GM18909 (cell line): ENCODE measurements around the gene MMS19.
"Not testable (repeated sequence)": the region's sequence is repeated elsewhere in the genome, so short reads cannot be mapped to it uniquely, and the experiment has no call there.

ENCODE experiments used
- ATAC-seq: cut with Tn5 transposase; IDR thresholded peaks from one replicate; pipeline ENCODE4 v1.9.1; 2021; ENCODE audit warnings: mild to moderate bottlenecking; ENCODE audit not compliant: unreplicated experiment, poor library complexity

Gene MMS19

GRCh38 chr10:97468781-97469180, 29.4 kb downstream of the MMS19 start:
- ATAC-seq = not testable (repeated sequence)

GRCh38 chr10:97468162-97468561, 30.1 kb downstream of the MMS19 start:
- no peak for ATAC-seq

GRCh38 chr10:97466755-97467154, 31.5 kb downstream of the MMS19 start:
- no peak for ATAC-seq

GRCh38 chr10:97465982-97466381, 32.2 kb downstream of the MMS19 start:
- no peak for ATAC-seq

- ATAC-seq = no peak
Measured at GRCh38 chr10:97464226-97464625, 34.0 kb downstream of the MMS19 start.

- no peak for ATAC-seq
Measured at GRCh38 chr10:97463363-97464132, 34.7 kb downstream of the MMS19 start.

- ATAC-seq = no peak
Measured at GRCh38 chr10:97462309-97462708, 35.9 kb downstream of the MMS19 start.

- no peak for ATAC-seq
Measured at GRCh38 chr10:97459933-97460332, 38.3 kb downstream of the MMS19 start.

GRCh38 chr10:97459111-97459510, 39.1 kb downstream of the MMS19 start:
- ATAC-seq = no peak

- ATAC-seq = no peak
Measured at GRCh38 chr10:97456686-97457065, 41.5 kb downstream of the MMS19 start.

- no peak for ATAC-seq
Measured at GRCh38 chr10:97456034-97456685, 42.1 kb downstream of the MMS19 start.

- ATAC-seq = no peak
Measured at GRCh38 chr10:97454330-97455036, 43.7 kb downstream of the MMS19 start.

GRCh38 chr10:97452352-97452751, 45.9 kb downstream of the MMS19 start:
- ATAC-seq = no peak

GRCh38 chr10:97451605-97452004, 46.6 kb downstream of the MMS19 start:
- no peak for ATAC-seq

GRCh38 chr10:97450828-97451227, 47.4 kb downstream of the MMS19 start:
- ATAC-seq = no peak

- ATAC-seq = peak; percentile 96
Measured at GRCh38 chr10:97445722-97446639, 52.2 kb downstream of the MMS19 start, which contains the start of the genes EXOSC1 and ZDHHC16. EXOSC1 (minus strand) TSS chr10:97446006; CDS start chr10:97445985, 21 bp downstream. ZDHHC16 (plus strand) TSS chr10:97446175; CDS start chr10:97451676, 5,501 bp downstream.

- peak; percentile 4 for ATAC-seq
Measured at GRCh38 chr10:97445357-97445721, 52.9 kb downstream of the MMS19 start.

GRCh38 chr10:97444212-97444611, 54.0 kb downstream of the MMS19 start:
- ATAC-seq = no peak

- ATAC-seq = no peak
Measured at GRCh38 chr10:97442277-97442676, 55.9 kb downstream of the MMS19 start.

GRCh38 chr10:97435211-97435610, 63.0 kb downstream of the MMS19 start:
- no peak for ATAC-seq
